Neuron (in vitro differentiated cells): ENCODE results near the gene ALDH3B2.
"Not testable (repeated sequence)": the region's sequence is repeated elsewhere in the genome, so short reads cannot be mapped to it uniquely, and the experiment has no call there.

Experiments used
- H2AFZ ChIP-seq: one replicate; pipeline ENCODE4 v1.6.1; 2013; ENCODE audit warnings: low read depth, mild to moderate bottlenecking, inconsistent platforms, low read length, moderate library complexity
- H3K27me3 ChIP-seq: one replicate; pipeline ENCODE4 v1.6.1; 2013; ENCODE audit warnings: low read length; ENCODE audit not compliant: insufficient read depth
- H3K36me3 ChIP-seq: one replicate; pipeline ENCODE4 v1.6.1; 2013; ENCODE audit warnings: low read length; ENCODE audit not compliant: insufficient read depth
- H3K4me1 ChIP-seq: one replicate; pipeline ENCODE4 v1.6.1; 2013; ENCODE audit warnings: low read length; ENCODE audit not compliant: insufficient read depth
- H3K4me3 ChIP-seq: 2 replicates; pipeline ENCODE4 v1.5.1; 2013; ENCODE audit warnings: mild to moderate bottlenecking, low read length, moderate library complexity
- H3K9me3 ChIP-seq: one replicate; pipeline ENCODE4 v1.6.1; 2013; ENCODE audit warnings: low read length

The ALDH3B2 gene

GRCh38 chr11:67699521-67699920 lies 25.1 kb upstream of the ALDH3B2 start:
- H3K27me3 ChIP-seq: peaks cover 25% of the 10 kb centered on the region
- H3K9me3 ChIP-seq: no peaks in the 10 kb centered on the region
- no peaks in the 10 kb centered on the region for H3K4me1 ChIP-seq
- no peaks in the 10 kb centered on the region for H3K36me3 ChIP-seq
- no peak overlapping the region for H3K4me3 ChIP-seq
- H2AFZ ChIP-seq: no peak overlapping the region

GRCh38 chr11:67698247-67698646 lies 23.8 kb upstream of the ALDH3B2 start:
- peaks cover 20% of the 10 kb centered on the region for H3K27me3 ChIP-seq
- no peaks in the 10 kb centered on the region for H3K4me1 ChIP-seq
- H3K36me3 ChIP-seq: no peaks in the 10 kb centered on the region
- H3K9me3 ChIP-seq: no peaks in the 10 kb centered on the region
- no peak overlapping the region for H2AFZ ChIP-seq
- H3K4me3 ChIP-seq: no peak overlapping the region

GRCh38 chr11:67697846-67698245 lies 23.4 kb upstream of the ALDH3B2 start:
- H2AFZ ChIP-seq: no peak overlapping the region
- H3K4me1 ChIP-seq: no peaks in the 10 kb centered on the region
- peaks cover 18% of the 10 kb centered on the region for H3K27me3 ChIP-seq
- no peaks in the 10 kb centered on the region for H3K36me3 ChIP-seq
- H3K9me3 ChIP-seq: no peaks in the 10 kb centered on the region
- H3K4me3 ChIP-seq: no peak overlapping the region

- Histone ChIP-seq H3K27me3 (peaks cover 18% of the 10 kb centered on the region), H3K4me1 (no peaks in the 10 kb centered on the region), H3K9me3 (no peaks in the 10 kb centered on the region), H2AFZ (no peak overlapping the region), H3K4me3 (no peak overlapping the region), H3K36me3 (no peaks in the 10 kb centered on the region)
Measured at GRCh38 chr11:67696998-67697397, 22.6 kb upstream of the ALDH3B2 start.

GRCh38 chr11:67695606-67696005 lies 21.2 kb upstream of the ALDH3B2 start:
- H2AFZ ChIP-seq: no peak overlapping the region
- no peaks in the 10 kb centered on the region for H3K36me3 ChIP-seq
- no peaks in the 10 kb centered on the region for H3K4me1 ChIP-seq
- no peak overlapping the region for H3K4me3 ChIP-seq
- H3K27me3 ChIP-seq: peaks cover 15% of the 10 kb centered on the region
- H3K9me3 ChIP-seq: no peaks in the 10 kb centered on the region

- no peaks in the 10 kb centered on the region for H3K4me1 ChIP-seq
- no peak overlapping the region for H3K4me3 ChIP-seq
- H3K9me3 ChIP-seq: no peaks in the 10 kb centered on the region
- no peaks in the 10 kb centered on the region for H3K36me3 ChIP-seq
- H3K27me3 ChIP-seq: peaks cover 17% of the 10 kb centered on the region
- no peak overlapping the region for H2AFZ ChIP-seq
Measured at GRCh38 chr11:67694875-67695555, 20.6 kb upstream of the ALDH3B2 start.

- no peaks in the 10 kb centered on the region for H3K4me1 ChIP-seq
- H2AFZ ChIP-seq: no peak overlapping the region
- peaks cover 17% of the 10 kb centered on the region for H3K27me3 ChIP-seq
- H3K4me3 ChIP-seq: no peak overlapping the region
- H3K9me3 ChIP-seq: no peaks in the 10 kb centered on the region
- H3K36me3 ChIP-seq: no peaks in the 10 kb centered on the region
Measured at GRCh38 chr11:67691149-67691548, 16.7 kb upstream of the ALDH3B2 start.

GRCh38 chr11:67689178-67689577 lies 14.8 kb upstream of the ALDH3B2 start:
- Histone ChIP-seq H3K4me1 (no peaks in the 10 kb centered on the region), H3K36me3 (no peaks in the 10 kb centered on the region), H3K4me3 (no peak overlapping the region), H2AFZ (no peak overlapping the region), H3K9me3 (no peaks in the 10 kb centered on the region), H3K27me3 (peaks cover 9% of the 10 kb centered on the region)

GRCh38 chr11:67687986-67688385 lies 13.6 kb upstream of the ALDH3B2 start:
- no peak overlapping the region for H3K4me3 ChIP-seq
- H3K4me1 ChIP-seq: no peaks in the 10 kb centered on the region
- H3K36me3 ChIP-seq: no peaks in the 10 kb centered on the region
- H3K27me3 ChIP-seq: peaks cover 9% of the 10 kb centered on the region
- no peak overlapping the region for H2AFZ ChIP-seq
- H3K9me3 ChIP-seq: no peaks in the 10 kb centered on the region

GRCh38 chr11:67685641-67686332 lies 11.4 kb upstream of the ALDH3B2 start:
- H3K27me3 ChIP-seq, H3K4me1 ChIP-seq, H3K36me3 ChIP-seq, H3K4me3 ChIP-seq, H2AFZ ChIP-seq, H3K9me3 ChIP-seq: not testable (repeated sequence)

- not testable (repeated sequence) for H3K4me3 ChIP-seq, H3K9me3 ChIP-seq, H3K27me3 ChIP-seq, H3K36me3 ChIP-seq, H3K4me1 ChIP-seq, H2AFZ ChIP-seq
Measured at GRCh38 chr11:67682126-67683034, 8.0 kb upstream of the ALDH3B2 start.

GRCh38 chr11:67680696-67681470 lies 6.5 kb upstream of the ALDH3B2 start:
- Histone ChIP-seq H3K27me3 (peaks cover 2% of the 10 kb centered on the region), H3K4me3 (no peak overlapping the region), H3K36me3 (no peaks in the 10 kb centered on the region), H3K9me3 (no peaks in the 10 kb centered on the region), H2AFZ (no peak overlapping the region), H3K4me1 (no peaks in the 10 kb centered on the region)
